ENCODE measurements around the gene SULT4A1. TPM values are rescaled to one million over a fixed set of nuclear protein-coding genes. Genes with fewer than 3 reads are reported as not detected.

The SULT4A1 gene
- total and polyA plus RNA-seq, 2 experiments from 2014 or later: 4.7 to 5.2 TPM

DNA sequence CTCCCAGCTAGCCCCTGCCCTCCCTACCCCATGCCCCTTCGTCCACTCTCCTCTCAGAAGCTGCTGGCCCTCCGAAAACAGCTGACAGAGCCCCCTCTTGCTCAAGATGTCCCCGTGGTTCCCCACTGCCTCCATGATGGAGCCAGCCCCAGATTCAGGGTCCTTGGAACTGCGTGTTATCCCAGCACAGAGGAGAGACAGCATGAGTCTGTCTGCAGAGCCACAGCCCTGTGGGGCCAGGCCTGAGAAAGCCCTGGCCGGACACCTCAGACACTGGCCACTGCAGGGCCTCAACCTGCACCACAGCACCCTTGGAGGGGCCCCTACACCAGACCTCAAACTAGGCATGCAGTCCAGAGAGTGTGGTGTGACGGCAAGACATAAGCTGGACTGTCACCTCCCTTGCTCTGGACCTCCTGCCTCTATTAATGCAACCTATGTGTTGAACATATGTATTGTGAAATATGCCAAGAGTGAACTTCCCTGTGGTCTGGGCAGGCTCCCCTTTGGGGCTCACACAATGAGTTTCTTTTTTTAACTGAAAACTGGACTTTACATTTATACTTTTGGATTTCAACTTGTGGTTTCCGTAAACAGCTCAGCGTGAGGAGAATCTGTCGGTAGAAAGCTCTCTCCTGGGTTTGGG is 19.9 kb upstream of the SULT4A1 start (continued):
- TF ChIP-seq, protein P1, sequence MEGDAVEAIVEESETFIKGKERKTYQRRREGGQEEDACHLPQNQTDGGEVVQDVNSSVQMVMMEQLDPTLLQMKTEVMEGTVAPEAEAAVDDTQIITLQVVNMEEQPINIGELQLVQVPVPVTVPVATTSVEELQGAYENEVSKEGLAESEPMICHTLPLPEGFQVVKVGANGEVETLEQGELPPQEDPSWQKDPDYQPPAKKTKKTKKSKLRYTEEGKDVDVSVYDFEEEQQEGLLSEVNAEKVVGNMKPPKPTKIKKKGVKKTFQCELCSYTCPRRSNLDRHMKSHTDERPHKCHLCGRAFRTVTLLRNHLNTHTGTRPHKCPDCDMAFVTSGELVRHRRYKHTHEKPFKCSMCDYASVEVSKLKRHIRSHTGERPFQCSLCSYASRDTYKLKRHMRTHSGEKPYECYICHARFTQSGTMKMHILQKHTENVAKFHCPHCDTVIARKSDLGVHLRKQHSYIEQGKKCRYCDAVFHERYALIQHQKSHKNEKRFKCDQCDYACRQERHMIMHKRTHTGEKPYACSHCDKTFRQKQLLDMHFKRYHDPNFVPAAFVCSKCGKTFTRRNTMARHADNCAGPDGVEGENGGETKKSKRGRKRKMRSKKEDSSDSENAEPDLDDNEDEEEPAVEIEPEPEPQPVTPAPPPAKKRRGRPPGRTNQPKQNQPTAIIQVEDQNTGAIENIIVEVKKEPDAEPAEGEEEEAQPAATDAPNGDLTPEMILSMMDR (conservative IDR thresholded peaks at IDR 0.05; ENCODE audit: low read depth in 2 of 2): no peak

DNA sequence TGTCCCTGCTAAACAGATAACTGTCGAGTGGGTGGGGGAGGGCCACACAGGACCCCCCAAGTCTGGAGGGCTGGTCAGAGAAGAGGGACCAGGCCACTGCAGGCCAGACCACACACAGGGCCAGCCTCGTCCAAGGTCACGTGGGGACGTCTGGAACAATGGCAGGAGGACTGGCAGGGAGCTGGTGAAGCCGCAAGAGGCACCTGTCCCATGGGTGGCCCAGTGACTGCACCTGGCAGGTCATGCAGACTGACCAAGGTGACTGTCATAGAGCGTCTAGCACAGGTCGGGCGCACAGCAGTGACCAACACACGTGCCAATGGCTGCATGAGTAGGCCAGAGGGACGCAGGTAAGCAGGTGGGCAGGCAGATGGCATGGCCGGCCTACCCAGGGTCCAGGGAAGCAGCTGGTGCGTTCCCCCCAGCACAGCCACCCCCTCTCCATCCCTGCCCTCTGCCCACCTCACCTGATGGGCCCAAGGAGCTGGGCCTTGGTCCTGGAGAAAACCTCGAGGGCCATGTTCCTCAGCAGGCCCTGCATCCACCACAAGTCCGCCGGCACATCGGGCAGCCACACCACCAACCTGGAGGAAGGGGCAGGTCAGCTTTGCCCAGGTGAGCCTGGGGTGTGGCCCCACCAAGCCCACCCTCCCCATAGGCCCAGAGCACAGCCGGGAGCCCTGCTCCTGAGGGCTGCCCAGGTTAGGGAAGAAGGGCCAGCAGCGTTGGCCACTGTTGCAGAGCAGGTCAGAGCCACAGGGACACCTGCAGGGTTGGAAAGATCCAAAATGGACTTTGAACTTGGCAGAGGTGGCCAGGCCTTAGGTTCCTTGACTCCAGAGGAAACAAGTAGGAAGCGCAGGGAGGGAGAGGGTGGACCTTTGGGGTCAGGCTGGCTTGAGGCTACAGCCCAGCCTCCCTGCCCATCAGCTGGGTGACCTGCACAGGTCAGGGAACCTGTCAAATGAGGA is 19.1 kb upstream of the SULT4A1 start:
- Histone ChIP-seq H3K4me1 (ENCODE audit: insufficient read depth) (no peaks in the 10 kb centered on the region), H3K27me3 (ENCODE audit: insufficient read depth) (no peaks in the 10 kb centered on the region), H3K36me3 (ENCODE audit: insufficient read depth) (no peaks in the 10 kb centered on the region), H3K9me2 (ENCODE audit: insufficient read depth) (no peaks in the 10 kb centered on the region), H3K4me3 (no peak overlapping the region), H3F3A (replicated peaks; ENCODE audit: low read depth) (no peaks in the 10 kb centered on the region), H4K20me1 (replicated peaks; ENCODE audit: insufficient read depth) (no peaks in the 10 kb centered on the region; the same call in 1 of the 2 replicates), H2AFZ (no peak overlapping the region), H3K4me2 (no peak overlapping the region), H3K27ac (ENCODE audit: low read depth) (no peak overlapping the region), H3K79me2 (replicated peaks; ENCODE audit: insufficient read depth) (no peaks in the 10 kb centered on the region)
- ATAC-seq (no peak), DNase-seq (ENCODE audit: low spot score) (no peak)
- Mint-ChIP-seq H3K9me3 (no peaks in the 10 kb centered on the region), H3K4me1 (no peaks in the 10 kb centered on the region), H3K27me3 (ENCODE audit: insufficient read depth, low read depth, poor library complexity) (peaks cover 6% of the 10 kb centered on the region), H3K27ac (no peak overlapping the region), H3K4me3 (no peak overlapping the region), H3K36me3 (ENCODE audit: low read depth) (peaks cover 14% of the 10 kb centered on the region)
- TF ChIP-seq, protein P1 (conservative IDR thresholded peaks at IDR 0.05; ENCODE audit: low read depth in 2 of 2): no peak
- TF ChIP-seq STAT1 (IDR thresholded peaks at IDR 0.05; ENCODE audit: unreplicated experiment) (no peak), POLR2AphosphoS5 (IDR thresholded peaks at IDR 0.05; ENCODE audit: low read depth) (no peak), NANOG (IDR thresholded peaks at IDR 0.05; ENCODE audit: borderline replicate concordance) (no peak), EZH2 (IDR thresholded peaks at IDR 0.05; ENCODE audit: low read depth, unreplicated experiment) (no peak), EZH2phosphoT487 (IDR thresholded peaks at IDR 0.05; ENCODE audit: unreplicated experiment) (no peak), JUNB (IDR thresholded peaks at IDR 0.05; ENCODE audit: unreplicated experiment) (no peak), ZNF331 (CRISPR knock-in tag; IDR thresholded peaks at IDR 0.05; ENCODE audit: low read depth) (no peak), ZNF114 (CRISPR knock-in tag; IDR thresholded peaks at IDR 0.05) (no peak), CREB1 (CRISPR knock-in tag; IDR thresholded peaks at IDR 0.05; ENCODE audit: low read depth) (no peak)
- TF ChIP-seq, protein P2, sequence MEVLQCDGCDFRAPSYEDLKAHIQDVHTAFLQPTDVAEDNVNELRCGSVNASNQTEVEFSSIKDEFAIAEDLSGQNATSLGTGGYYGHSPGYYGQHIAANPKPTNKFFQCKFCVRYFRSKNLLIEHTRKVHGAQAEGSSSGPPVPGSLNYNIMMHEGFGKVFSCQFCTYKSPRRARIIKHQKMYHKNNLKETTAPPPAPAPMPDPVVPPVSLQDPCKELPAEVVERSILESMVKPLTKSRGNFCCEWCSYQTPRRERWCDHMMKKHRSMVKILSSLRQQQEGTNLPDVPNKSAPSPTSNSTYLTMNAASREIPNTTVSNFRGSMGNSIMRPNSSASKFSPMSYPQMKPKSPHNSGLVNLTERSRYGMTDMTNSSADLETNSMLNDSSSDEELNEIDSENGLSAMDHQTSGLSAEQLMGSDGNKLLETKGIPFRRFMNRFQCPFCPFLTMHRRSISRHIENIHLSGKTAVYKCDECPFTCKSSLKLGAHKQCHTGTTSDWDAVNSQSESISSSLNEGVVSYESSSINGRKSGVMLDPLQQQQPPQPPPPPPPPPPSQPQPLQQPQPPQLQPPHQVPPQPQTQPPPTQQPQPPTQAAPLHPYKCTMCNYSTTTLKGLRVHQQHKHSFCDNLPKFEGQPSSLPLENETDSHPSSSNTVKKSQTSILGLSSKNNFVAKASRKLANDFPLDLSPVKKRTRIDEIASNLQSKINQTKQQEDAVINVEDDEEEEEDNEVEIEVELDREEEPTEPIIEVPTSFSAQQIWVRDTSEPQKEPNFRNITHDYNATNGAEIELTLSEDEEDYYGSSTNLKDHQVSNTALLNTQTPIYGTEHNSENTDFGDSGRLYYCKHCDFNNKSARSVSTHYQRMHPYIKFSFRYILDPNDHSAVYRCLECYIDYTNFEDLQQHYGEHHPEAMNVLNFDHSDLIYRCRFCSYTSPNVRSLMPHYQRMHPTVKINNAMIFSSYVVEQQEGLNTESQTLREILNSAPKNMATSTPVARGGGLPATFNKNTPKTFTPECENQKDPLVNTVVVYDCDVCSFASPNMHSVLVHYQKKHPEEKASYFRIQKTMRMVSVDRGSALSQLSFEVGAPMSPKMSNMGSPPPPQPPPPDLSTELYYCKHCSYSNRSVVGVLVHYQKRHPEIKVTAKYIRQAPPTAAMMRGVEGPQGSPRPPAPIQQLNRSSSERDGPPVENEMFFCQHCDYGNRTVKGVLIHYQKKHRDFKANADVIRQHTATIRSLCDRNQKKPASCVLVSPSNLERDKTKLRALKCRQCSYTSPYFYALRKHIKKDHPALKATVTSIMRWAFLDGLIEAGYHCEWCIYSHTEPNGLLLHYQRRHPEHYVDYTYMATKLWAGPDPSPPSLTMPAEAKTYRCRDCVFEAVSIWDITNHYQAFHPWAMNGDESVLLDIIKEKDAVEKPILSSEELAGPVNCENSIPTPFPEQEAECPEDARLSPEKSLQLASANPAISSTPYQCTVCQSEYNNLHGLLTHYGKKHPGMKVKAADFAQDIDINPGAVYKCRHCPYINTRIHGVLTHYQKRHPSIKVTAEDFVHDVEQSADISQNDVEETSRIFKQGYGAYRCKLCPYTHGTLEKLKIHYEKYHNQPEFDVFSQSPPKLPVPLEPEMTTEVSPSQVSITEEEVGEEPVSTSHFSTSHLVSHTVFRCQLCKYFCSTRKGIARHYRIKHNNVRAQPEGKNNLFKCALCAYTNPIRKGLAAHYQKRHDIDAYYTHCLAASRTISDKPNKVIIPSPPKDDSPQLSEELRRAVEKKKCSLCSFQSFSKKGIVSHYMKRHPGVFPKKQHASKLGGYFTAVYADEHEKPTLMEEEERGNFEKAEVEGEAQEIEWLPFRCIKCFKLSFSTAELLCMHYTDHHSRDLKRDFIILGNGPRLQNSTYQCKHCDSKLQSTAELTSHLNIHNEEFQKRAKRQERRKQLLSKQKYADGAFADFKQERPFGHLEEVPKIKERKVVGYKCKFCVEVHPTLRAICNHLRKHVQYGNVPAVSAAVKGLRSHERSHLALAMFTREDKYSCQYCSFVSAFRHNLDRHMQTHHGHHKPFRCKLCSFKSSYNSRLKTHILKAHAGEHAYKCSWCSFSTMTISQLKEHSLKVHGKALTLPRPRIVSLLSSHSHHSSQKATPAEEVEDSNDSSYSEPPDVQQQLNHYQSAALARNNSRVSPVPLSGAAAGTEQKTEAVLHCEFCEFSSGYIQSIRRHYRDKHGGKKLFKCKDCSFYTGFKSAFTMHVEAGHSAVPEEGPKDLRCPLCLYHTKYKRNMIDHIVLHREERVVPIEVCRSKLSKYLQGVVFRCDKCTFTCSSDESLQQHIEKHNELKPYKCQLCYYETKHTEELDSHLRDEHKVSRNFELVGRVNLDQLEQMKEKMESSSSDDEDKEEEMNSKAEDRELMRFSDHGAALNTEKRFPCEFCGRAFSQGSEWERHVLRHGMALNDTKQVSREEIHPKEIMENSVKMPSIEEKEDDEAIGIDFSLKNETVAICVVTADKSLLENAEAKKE (CRISPR knock-in tag; IDR thresholded peaks at IDR 0.05): no peak

All from GM23338 (cell line).